Measurements from ENCODE around the gene TNS4.

The TNS4 gene

DNA sequence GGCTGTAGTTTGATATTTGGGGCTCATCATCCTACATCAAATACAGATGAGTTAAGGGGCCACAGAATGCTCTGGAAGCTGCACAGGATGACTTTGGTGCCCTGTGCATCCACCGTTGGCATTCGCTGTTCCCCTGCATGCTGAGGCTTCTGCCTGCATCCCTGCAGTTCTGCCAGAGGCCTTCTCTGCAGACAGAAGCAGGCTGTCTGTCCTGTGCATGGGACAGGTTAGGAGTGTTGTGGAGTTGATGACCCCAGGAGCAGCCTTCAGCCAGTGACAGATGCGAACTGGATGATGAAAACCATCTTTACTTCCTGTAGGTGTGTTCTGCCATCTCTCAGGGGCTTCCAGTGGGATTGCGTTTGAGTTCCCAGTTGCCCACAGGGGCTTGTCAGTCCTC lies 13.6 kb upstream of the TNS4 start:
- DNase-seq, result no peak

DNA sequence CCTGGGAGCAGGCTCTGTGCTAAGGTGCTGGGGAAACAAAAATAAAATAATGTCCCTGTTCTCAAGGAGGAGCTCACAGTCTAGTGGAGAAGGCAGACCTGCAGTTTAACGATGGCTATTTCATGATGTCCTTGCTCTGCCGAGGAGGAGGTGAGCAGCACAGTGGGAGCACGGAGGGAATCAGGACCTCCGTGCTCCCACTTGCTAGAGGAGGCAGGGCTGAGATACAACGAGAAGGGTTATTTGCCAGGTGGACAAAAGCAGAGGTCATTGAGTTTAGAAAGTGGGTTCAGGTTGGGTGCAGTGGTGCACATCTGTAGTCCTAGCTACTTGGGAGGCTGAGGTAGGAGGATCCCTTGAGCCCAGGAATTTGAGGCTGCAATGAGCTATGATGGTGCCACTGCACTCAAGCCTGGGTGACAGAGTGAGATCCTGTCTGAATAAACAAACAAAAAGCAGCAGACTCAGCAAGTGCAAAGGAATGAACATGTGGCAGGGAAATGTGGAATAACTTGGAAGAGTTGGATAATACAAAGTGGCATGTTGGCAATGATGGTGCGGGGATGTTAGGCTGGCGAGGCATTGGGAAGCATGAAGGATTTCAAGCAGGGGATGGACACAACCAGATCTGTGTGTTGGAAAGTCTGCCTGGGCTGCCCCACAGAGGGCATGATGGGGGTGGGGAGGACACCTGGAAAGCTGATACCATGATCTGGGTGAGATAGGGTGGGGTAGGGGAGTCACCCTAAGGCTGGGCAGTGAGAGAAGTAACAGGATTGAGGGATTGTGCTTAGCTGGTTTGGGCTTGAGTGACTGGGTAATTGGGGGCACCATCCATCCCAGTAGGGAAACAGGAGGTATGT lies 12.8 kb upstream of the TNS4 start:
- no peak for DNase-seq

DNA sequence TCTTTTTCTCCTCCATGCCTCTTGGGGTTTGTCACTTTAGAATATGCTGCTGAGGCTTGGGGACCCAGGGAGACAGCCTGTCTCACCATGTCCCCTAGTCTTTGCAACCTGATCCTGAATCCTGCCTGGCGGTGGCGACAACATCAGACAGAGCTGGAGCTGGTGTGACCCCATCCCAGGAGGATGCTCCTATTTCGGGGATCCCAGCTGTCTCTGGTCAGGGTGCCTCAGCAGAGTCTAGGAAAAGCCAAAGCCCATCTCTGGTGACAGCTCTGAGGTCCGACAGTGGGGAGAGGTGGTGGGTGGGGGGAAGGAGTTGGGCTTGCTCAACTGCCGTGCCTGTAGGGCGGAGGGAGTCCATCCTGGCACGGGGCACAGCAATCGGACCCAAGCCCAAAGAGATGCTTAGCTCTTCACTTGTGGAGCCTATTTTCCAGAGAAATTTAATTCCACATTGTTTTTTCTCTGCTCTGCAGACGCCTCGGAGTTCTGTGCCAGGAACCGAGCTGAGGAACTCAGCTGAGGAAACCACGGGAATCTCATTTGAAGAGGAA lies 10.3 kb upstream of the TNS4 start:
- no peak for DNase-seq

DNA sequence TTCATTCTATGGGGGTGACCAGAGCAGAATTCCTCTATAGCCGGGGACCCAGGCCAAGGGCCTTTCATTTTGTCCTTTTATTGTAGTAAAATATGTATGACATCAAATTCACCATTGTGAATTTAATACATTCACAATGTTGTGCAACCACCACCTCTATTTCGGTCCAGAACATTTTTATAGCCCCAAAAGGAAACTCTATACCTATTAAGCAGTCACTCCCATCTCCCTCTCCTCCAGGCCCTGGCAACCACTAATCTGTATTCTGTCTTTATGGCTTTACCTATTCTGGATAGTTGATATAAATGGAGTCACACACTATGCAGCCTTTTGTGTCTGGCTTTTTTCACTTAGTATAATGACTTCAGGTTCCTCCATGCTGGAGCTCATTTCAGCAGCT lies 9.7 kb upstream of the TNS4 start:
- no peak for DNase-seq

DNA sequence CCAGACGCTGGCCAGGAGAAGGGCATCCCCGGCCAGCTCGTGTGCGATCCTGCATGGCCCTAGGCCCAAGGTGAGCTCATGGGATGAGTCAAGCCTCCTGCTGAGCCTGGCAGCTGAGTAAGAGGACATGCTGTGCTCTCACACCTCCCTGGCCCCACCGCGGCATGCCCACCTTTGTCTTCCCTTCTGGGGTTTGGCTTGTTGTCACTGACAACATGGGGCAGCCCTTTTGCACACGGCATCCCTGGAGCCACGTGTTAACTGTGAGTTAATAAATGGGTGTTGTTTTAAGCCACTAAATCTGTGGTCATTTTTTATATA lies 8.9 kb upstream of the TNS4 start:
- DNase-seq, result no peak

DNA sequence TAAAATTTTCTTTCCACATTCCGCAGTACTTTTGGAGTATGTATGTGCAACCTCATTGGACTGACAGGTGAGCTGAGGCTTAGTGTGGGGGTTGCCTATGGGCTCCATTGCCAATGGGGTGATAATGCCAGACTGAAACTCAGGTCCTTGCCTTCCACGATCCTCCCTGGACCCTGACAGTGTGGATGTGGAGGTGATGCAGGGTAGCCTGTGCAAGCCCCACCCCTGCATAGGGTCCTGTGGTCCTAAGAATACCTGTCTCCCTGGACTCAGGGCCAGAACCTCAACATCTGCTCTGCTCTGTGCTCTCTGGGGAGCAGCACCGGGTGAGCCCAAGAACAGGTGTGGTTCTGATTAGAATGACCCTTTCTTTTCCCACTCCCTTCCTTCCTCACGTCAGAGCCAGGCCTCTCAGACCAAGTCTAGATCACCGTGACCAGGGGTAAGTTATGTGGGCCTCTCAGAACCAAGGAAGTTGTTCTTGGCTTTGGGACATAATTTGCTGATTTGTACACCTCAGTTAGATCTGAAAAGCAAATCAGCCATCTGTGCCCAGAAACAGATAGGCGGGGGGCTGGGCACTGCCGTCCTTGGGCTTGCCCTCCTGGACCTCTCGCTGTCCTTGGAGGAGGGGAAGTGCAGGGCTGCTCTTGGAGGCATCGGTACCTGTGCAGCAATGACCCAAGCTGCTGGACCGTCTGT lies 8.4 kb upstream of the TNS4 start:
- no peak for DNase-seq

DNA sequence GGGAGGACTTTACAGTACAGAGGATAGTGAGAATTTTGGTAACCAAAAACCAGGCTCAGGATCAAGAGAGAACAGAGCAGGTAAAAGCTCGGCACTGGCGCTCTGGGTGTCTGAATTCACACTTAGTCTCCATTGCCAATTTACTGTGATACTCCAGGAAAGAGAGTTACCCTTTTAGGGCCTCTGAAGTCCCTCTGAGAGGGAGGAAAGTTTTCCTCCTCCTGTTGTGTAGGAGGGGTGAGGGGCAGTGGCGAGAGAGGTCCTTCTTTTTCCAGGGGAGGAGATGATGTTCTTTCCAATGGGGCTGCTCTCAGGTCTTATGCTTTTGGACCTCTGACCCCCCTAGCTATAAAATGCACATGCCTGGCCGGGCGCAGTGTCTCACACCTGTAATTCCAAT lies 5.4 kb upstream of the TNS4 start:
- DNase-seq, result no peak

DNA sequence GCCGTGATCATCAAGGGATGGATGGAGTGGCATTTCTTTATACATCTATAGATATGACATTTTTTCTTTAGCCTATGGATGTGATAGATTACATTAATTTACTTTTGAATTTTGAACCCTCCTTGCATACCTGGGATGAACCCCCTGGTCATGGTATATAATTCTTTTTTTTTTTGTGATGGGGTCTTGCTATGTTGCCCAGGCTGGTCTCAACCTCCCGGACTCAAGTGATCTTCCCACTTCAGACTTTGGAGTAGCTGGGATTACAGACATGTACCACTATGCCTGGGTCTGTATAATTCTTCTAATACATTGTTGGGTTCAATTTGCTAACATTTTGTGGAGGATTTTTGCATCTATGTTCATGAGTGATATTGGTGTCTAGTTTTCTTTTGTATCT lies 1.7 kb upstream of the TNS4 start:
- no peak for DNase-seq

DNA sequence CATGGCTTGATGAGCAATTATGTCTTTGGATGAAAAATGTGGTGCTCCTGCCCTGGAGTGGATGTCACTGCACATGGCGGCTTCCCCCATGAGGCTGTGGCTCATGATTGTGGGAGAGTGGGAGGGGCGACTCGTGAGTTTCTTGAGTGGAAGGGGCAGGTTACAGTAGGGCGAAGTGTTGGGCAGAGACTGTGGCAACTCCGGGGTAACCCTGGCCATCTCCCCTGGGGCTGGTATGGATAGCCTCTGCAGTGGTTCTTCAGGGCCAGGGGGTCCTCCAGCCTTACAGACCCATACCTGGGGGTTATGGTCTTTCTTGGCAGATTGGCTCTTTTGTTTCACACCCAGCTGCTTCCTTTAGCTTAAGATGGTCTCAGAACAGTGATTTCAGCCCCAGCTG lies 1.3 kb upstream of the TNS4 start:
- DNase-seq, result no peak

DNA sequence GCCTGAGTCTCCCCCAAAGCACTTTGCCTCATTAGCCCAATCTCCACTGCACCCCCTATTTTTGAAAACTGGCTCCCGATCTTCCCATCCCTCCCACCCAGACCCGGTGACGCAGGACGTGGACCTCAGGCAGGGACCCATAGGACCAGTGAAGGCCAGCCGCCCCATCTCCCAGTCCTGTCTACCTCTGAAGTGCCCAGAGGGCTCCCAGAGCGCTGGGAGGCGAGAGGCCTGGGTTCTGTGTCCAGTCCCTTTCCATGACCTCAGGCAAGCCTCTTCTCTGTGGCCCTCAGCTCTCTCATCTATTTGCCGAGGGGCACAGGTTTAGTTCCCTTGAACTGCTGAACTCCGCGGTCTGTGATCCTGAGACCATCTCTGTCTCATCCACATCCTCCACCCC lies 714 bp downstream of the TNS4 start:
- no peak for DNase-seq

DNA sequence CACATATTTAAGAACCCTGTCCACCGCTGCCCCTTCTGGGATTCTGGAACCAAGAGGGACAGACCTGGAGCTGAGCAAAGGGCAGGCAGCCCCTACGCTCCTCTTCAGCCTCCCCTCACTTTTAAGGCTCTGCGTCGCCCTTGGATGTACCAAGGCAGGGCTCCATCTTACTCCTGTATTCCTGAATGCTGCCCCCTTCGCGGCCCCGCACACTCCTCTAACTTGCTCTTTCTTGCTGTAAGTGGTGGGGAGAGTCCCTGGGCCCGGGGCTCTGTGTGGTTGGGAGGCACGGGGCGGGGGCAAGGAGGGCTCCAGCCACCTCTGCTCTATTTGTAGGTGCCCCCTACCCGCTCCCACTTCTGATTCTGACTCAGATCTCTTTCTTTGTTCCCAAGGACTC lies 1.2 kb downstream of the TNS4 start:
- no peak for DNase-seq

DNA sequence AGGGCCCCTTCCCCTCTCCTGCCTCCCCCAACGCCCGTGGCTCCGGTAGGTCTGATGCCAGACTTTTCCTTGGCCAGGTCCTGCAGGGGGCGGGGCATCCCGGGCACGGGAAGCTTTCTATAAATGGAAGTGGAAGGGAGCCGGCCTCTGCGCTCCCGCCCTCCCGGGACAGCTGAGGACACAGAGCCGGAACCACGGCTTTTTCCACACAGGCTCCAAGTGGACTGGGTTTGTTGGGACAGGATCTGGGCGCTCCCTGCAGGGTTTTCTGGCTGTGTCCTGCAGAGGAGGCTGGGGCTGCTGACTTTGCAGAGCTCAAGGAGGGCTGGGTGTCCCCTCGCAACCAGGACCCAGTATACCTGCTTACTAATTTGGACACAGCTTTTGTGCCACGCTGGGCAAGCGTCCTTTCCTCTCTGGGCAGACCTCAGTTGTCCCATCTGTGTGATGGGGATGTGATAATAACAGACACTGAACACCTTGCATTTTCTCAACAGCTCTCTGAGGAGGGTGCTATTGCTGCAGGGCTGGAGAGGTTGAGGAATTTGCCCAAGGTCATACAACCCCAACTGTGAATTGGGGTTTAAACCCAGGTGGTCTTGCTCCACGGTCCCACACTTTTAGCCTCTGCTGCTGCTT lies 1.8 kb downstream of the TNS4 start:
- DNase-seq, result no peak

DNA sequence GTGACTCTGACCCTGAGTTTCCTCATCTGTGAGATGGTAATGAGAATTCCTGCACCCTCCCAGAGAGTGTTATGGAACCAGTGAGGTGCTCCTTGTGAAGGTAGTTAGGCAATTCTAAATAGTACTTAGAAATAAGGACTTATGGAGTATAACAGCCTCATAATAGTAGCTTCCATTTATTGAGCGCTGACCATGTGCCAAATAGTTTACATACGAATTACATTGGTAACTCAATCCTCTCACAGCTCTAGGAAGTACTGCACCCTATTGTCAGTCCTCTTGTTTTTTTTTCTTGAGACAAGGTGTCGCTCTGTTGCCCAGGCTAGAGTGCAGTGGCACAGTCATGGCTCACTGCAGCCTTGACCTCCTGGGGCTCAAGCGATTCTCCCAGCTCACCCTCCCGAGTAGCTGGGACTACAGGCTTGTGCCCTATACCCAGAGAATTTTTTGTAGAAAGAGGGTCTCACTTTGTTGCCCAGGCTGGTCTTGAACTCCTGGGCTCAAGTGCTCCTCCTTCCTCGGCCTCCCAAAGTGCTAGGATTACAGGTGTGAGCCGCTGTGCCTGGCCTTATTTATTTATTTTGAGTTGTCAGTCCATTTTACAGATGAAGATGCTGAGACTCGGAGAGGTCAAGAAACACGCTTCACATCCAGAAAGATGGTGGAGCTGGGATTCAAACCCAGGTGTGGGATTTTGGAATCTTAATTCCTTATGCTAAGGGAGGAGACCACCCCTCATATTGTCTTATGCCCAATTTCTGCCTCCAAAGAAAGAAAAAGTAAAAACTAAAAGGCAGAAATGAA lies 2.9 kb downstream of the TNS4 start:
- no peak for DNase-seq

DNA sequence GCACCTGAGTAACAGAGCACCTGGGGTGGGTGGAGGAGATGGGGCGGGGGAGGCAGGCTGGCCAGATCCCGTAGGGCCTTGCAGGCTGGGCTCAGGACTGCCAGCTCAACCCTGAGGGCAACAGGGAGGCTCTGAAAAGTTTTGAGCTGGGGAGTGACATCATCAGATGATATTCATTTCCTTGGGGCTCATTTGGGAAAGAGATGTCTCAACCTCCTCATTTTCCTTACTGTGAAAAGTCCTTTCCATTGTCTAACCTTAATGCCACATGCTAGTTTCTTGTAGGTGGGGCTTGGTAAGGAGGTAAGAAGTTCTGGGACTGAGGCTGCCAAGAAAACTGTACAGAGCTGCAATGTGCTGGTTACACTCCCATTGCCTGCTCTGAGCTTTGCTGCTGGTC lies 3.7 kb downstream of the TNS4 start:
- no peak for DNase-seq

DNA sequence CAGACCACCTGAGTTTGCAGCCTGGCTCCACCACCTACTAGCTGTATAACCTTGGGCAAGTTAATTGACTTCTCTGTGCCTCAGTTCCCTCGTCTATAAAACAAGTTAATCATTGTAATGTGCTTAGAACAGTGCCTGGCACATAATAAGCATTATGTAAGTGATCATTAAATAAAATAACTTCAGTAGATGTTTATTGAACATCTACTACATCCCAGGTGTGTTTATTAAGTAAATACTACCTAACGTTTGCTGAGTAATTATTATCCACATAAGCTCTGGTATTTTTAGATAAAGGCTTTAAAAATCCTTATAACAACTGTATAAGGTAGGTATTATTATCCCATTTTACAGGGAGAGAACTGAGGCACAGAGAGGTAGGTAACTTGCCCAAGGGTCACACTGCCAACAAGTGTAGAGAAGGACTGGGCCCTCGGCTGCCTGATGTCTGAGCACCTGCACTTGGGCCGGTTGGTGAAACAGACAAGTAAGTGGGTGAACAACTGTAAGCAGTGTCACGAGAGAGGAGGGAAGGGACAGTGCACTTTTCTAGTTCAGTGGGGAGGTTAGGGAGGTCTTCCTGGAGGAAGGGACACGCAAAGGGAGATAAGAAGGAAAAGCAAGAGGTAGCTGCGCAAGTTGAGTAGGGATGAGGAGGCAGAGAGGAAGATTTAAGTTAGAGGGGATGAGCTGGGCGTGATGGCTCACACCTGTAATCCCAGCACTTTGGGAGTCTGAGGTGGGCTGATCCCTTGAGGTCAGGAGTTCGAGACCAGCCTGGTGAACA lies 4.6 kb downstream of the TNS4 start:
- no peak for DNase-seq

DNA sequence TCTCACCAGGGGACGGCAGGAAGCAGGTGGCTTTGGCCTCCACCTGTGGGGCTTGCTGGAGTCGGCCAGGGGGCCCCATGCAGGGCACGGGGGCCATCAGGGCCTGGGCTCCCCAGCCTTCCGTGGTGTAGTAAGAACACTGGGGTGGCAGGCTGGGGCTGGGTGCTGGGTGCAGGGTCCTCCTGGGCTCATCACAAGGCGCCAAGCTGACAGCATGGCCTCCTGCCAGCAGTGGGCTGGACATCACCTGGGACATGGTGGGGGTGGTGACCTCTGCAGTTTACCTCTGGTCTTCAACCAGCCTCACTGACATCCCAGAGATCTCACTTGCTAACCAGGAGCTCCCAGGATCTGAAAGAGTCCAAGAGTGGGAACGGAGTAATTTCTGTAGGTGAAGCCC lies 5.3 kb downstream of the TNS4 start:
- DNase-seq, result no peak

DNA sequence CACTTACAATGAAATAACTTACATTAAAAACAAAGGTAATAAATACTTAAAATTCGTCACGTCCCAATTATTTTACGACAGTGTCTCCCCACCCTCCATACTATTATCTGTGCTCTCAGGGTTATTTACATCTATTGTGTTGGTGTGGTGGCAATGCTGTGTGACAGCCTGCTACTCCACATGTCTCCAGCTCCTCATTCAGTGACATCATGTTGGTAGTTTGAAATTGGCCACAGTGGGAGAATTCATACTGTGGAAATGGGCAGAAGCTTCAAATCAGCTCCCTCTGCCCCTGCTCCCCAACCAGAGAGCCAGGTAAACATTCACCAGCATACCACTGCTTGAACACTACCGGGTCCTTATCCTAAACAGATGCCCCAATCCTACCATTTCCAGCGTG lies 6.3 kb downstream of the TNS4 start:
- no peak for DNase-seq

DNA sequence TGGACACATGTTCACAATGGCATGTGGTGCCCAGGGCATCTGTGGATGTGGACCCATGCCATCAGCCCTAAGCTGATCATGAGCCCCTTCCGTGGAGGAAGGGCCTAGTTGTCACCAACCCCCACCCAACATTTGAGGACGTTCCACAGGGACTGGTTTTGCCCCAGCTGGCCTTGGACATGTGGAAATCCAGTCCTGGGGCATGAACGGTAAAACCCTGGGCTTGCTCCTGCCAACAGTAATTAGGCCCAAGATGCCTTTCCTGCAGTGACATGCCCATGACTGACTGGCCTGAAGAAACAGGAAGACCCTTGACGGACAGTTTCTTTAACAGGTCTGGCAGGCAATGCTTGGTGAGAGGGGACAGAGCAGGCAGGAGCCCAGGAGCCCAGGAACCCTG lies 7.7 kb downstream of the TNS4 start:
- DNase-seq, result no peak

DNA sequence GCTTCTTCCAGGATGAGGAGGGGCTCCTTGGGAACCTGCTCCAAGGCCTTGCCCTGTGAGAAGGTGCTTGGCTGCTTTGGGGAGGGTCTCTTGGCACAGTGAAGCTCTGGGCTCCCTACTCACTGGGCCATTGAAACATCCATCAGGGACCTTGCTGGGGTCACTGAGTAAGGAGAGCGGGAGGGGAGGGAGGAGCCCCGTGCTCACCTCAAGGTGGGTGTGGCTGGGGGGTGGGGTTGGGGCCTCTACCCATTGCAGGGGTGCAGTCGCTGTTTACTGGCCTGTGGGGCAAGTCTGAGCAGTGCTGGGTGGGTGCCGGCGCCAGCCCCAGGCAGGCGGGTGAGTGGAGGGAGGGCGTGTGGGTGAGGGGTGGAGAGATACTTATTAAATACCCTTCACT lies 9.9 kb downstream of the TNS4 start:
- no peak for DNase-seq

DNA sequence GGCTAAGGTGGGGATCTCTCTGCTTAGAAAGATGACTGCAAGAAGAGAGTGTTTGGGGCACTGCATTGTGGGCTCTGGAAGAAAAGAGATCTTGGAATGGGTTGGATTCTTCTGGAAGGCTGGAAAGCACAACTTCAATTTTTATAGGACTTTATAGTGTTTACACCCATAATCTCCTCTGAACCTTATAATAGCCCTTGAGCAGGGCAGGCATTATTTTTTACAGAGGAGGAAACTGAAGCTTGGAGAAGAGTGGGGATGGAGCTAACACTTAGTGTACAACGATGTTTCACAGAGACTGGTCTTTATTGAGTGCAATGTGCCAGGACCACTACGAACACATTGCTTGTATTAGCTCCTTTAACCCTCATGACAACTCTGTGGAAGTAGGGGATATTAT lies 10.4 kb downstream of the TNS4 start:
- DNase-seq, result no peak

DNA sequence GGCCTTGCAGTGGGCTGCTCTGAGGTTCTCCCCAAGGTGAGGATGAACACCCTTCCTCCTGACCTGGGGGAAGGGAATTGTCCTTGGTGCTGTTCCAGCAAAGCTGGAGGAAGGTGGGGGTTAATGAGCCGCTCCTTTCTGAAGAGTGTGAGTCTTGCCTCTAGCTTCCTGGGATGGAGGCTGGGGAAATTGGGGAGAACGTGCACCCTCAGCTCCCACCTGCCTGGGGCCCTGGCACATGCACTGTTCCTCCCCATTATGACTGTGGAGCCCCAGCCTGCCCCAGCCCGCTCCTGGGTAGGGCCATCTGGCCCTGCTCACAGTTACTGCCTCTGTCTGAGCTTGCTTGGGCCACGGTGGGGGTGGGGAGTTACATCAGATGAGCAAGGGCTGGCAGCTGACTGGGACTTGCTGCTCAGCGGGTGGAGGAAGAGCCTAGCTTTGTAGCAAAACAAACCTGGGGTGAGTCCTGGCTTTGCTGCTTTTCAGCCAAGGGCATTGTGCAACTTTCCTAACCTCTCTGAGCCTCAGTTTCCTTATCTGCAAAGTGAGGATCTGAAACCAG lies 11.1 kb downstream of the TNS4 start:
- no peak for DNase-seq
